GM10266 (cell line): Measurements from ENCODE around the gene DPT.

ENCODE experiments used
- DNase-seq: peaks from one replicate; pipeline ENCODE4 v3.0.0; 2012; ENCODE audit errors: extremely low spot score
- CTCF ChIP-seq: IDR thresholded peaks from 2 replicates; pipeline ENCODE4 v1.5.1; 2012; ENCODE audit warnings: mild to moderate bottlenecking, low read depth; ENCODE audit not compliant: control insufficient read depth, insufficient read depth; ENCODE audit errors: missing control alignments

Gene DPT

GRCh38 chr1:168654198-168654915 lies 74.6 kb downstream of the DPT start:
- DNase-seq, result no peak
- TF ChIP-seq CTCF, result no peak

- TF ChIP-seq CTCF, result no peak
- no peak for DNase-seq
Observed at GRCh38 chr1:168653567-168653966, 75.4 kb downstream of the DPT start.

GRCh38 chr1:168645721-168646120 lies 83.3 kb downstream of the DPT start:
- no peak for DNase-seq
- no peak for TF ChIP-seq CTCF
